Thyroid gland (tissue), 4 donors: Measurements from ENCODE around the gene C1orf115.

Source experiments
- CTCF ChIP-seq, 6 experiments: fragments of 200-600 bp in 3 of 6; fragments of 450-650 bp in 3 of 6; sonication (generic) in 3 of 6; IDR thresholded peaks; one replicate each; pipeline ENCODE4 v1.5.1; 2016 to 2019; ENCODE audit warnings: antibody characterized with exemption in 6 of 6, mild to moderate bottlenecking in 2 of 6, inconsistent platforms in 1 of 6, moderate library complexity in 1 of 6
- POLR2A ChIP-seq, 2 donors: fragments of 450-650 bp; IDR thresholded peaks; one replicate each; pipeline ENCODE4 v1.6.1; 2017; ENCODE audit warnings: antibody characterized with exemption in 2 of 2, mild to moderate bottlenecking in 2 of 2, moderate library complexity in 1 of 2

DNA sequence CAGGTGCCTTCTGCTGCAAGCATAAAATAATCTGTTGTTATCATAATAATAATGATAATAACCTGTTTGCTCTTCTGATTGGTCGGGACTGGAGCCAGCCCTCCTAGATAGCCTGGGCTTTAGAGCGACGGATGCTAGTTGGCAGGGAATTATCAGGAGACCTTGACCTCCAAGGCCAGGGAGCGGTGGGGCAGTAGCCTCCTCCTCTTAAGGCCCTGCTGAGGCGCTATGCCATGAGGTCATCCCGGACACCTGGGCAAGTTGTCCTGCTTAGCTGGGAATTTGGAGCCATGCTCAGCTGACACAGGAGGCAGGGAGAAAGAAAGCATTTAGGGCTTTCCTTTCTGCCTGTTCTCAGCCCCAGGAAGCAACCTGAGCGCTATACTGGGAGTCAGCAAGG, 15.6 kb downstream of the C1orf115 start:
- TF ChIP-seq CTCF (IDR thresholded peaks at IDR 0.05) (no peak), POLR2A (IDR thresholded peaks at IDR 0.05) (no peak)
